ENCODE results near the gene SOCS3.

DNA sequence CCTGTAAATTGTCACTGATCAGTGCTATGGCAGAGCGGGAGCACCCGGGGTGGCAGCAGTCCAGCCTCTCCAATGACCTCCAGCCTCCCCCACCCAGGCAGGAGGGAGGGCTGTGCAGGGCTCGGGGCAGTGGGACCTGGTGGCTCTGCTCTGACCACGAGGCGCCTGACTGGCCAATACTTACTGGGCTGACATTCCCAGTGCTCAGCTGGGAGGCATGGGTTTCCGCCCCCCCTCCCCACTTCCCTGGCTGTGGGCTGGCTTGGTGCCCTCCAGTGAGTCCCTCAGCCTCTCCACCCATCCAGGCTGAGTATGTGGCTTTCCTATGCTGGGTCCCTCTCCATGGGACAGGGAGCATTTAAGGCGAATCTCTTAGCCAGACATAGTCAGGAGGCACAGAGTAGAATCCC lies 2.7 kb downstream of the SOCS3 start:
- TF ChIP-seq GATA3 (IDR thresholded peaks at IDR 0.05; ENCODE audit: low read depth, low read length) (no peak), GATA2 (IDR thresholded peaks at IDR 0.05; ENCODE audit: low read depth, low read length) (no peak)

All from SH-SY5Y (cell line).